Activated CD4-positive, alpha-beta T cell treated with anti-CD3 and anti-CD28 coated beads, Interleukin-2, amount 50 U/mL, for 4 hours (primary cell): ENCODE measurements around the gene EPHB3.

Experiments used
- DNase-seq, 2 experiments: peaks; one replicate each; pipeline ENCODE4 v3.0.0-alpha.2; 2020

The EPHB3 gene

GRCh38 chr3:184561061-184561912, at the start of gene EPHB3:
Gene EPHB3 (plus strand): TSS chr3:184561785. CDS start chr3:184562236, 451 bp downstream.
- DNase-seq, result peak; percentile 85 to 86

DNA sequence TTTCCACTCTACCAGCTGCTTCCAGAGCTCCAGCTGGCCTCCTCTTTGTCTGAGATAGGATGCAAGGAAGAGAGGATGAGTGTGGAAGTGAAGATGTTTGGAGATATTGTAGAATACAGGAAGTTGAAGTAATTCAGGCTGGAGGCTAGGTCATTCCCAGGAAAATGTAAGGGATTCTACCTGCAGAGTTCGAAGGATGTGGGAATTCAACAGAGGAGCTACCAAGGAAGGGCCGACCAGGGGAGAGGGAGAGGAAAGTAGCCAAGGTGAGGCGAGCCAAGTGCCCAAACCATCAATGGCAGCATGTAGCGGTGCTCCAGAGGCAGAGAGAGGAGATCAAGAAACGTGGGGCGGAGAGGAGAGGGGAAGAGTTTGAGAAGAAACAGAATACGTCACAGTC, 49.0 kb upstream of the EPHB3 start:
- no peak for DNase-seq

DNA sequence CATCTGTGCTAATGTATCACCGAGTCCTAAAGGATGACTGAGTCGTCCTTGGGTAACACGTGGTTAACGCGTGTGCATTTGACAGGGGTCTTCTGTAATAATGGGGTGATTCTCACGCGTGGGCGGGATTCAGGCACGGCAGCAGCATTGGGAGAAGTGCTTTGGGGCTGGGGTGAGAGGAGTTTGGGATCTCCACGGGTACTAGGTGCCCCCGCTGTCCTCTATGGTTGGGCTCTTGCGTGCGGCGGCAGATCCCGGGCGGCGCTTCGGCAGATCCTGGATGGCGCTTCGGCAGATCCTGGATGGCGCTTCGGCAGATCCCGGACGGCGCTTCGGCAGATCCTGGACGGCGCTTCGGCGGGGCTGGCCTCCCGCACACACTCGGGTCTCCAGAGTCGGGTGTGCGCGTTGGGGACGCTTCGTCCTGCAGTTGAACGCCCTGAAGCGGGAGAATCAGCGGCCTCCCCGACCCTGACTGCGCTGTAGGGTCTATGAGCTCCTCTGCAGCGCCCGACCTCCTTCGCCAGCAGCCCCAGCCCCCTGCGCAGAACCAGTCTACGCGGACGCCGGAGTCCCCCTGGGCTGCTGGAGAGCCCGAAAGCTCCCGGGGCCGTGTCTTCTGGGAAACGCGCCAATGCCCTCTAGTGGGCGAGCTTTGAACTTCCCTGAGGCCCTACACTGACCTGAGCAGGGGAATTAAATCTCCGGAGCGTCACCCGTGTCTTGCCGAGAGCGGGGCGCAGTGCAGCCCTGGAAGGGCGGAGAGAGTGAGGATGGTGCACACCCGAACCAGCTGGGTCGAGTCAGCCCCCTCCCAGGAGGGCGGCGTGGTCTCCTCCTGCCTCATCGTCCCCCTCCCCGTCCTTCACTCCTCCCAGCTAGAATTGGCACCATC, 48.1 kb upstream of the EPHB3 start:
- peak; percentile 78 to 80 for DNase-seq

- no peak for DNase-seq
Measured at GRCh38 chr3:184514171-184514490, 47.5 kb upstream of the EPHB3 start.

DNA sequence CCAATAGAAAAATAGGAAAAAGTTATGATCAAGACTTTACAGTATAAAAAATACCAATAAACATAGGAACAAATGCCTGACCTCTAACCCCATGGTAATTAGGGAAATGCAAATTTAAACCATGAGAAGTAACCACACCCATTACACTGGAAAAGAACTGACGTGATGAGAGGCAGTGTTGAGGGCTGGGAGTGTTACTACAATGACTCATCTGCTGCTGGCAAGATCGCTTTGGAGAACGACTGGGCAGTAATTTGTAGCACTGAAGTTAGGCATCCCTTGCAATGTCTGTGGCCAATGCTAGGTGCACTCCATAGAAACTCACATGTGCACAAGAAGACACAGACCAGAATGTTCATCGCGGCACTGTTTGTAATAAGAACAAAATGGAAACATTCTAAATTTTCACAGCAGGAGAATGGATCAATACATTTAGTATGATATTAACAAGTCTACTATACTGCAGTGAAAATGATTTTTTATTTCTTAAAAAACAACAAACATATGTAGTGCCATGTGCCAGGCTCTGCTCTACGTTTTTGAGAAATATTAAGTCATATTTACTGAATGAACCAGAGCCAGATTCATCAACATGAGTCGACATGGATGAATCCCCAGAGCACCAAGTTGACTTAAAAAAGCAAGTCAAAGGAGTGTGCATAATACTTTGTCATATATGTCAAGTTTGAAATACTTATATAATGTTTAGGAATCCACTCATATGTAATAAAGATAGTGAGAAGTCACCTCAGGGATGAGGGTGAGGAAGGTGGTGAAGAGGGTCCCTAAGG, 37.6 kb upstream of the EPHB3 start:
- DNase-seq, result no peak

- peak in 1 of 2 experiments; percentile 15 for DNase-seq
Measured at GRCh38 chr3:184524981-184525336, 36.6 kb upstream of the EPHB3 start.

DNA sequence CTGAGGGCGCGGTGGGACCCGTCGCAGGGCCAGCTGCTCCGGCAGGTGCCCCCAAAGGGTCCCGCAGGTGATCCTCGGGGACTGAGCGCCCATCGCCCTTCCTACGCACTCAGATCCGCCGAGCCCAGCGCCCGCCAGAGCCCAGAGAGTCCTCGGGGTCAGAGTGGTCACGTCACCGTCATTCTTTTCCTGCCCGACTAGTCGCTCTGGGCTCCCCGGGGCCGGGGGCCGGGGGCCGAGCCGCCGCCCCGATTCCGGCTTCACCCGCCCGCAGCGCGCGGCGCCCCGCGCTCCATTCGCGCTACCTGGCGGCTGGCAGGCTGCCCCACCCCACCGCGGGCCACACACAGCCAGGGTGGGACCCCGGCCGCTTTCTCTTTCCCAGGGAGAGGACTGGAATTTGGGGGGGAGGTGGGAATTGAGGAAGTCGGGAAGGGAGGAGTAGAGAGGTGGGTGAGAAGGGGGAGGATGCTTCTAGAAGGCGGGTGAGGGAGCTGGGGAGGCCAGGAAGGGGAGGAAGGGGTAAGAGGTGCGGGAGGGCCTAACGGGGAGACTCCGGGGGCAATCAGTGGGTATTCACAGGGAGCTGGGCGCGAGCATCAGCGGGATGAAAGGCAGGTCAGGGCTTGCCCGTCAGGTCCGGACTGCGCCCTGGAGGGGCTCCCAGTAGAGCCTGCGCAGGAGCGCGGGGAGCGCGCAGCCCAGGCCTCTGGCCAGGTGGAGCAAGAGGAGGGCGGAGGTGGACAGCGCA, 36.1 kb upstream of the EPHB3 start:
- no peak for DNase-seq

DNA sequence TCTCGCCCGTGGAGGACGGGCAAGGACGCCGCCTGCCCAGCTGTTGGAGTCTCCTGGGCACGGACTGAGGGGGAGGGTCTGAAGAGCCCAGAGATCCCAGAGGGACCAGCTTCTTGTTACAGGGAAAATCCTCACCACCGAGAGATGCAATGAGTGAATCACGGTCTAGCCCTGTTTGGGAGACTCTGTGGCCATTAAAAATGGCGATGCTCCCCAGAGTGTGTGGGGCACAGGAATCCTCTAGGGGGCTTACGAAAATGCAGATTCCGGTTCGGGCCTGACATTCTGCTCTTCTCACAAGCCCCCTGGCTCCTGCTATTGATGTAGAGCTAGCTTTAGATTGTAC, 35.5 kb upstream of the EPHB3 start:
- DNase-seq, result no peak

DNA sequence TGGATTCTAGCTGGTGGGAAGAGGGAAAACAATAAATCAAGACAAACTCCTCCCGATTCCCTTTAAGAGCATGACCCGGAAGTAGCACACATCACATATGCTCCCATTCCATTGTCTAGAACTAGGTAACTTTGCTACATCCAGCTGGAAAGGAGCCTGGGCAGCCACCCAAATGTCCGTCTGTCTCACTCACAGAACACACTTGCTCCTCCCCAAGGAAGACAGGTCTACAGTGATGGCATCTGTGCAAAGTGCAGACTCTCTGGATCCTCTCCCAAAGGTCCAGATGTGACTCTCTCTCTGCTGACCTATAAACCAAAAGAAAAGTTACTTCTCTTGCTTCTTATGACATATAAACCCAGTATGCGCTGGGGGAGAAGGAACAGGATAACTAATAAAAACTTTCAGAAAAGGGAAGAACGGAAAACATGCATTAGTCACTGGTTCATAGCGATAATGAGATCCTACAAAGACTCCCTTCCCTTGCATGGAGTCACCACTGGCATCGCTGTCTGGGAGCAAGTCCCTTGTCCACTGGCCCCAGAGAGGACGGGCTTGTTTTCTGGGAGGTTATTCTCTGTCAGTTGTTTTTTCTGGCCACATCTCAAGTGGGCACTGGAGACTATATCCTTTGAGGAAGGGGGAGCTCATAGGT, 29.8 kb upstream of the EPHB3 start:
- DNase-seq, result no peak

DNA sequence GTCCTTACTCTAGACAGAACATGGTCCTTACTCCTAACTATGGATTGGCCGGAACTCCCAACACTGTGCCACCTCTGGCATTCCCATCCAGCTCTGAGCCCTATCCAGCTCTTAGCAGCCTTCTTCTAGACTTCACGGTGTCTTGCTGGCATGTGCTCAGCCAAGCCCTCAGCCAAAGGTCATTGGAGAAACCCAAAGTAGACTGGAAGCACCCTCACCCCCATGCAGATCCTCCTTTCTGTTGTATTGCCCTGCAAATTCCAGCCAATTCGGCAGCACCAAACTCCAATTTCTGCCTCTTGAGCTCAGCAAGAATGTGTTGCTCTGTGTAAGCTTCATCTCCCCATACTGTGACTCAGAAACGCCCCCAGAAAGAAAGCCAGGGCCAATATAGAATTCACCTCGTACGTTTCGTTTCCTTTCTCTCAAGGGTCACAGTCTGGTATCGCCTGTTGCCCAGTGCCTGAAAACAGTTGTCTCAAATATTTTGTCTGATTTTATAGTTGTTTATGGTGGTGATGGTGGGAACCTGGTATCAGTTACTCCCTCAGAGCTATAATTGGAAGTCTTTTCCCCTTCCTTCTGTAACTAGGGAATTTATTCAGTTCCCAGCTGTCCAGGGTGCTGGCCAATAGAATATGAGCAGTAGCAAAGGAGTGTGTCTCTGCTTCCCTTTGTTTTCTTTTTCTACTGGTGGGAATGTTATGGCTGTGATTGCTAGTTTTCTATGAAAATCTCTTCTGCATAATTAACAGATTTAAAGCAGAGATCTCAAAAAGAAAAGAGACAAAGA, 28.4 kb upstream of the EPHB3 start:
- DNase-seq, result no peak

DNA sequence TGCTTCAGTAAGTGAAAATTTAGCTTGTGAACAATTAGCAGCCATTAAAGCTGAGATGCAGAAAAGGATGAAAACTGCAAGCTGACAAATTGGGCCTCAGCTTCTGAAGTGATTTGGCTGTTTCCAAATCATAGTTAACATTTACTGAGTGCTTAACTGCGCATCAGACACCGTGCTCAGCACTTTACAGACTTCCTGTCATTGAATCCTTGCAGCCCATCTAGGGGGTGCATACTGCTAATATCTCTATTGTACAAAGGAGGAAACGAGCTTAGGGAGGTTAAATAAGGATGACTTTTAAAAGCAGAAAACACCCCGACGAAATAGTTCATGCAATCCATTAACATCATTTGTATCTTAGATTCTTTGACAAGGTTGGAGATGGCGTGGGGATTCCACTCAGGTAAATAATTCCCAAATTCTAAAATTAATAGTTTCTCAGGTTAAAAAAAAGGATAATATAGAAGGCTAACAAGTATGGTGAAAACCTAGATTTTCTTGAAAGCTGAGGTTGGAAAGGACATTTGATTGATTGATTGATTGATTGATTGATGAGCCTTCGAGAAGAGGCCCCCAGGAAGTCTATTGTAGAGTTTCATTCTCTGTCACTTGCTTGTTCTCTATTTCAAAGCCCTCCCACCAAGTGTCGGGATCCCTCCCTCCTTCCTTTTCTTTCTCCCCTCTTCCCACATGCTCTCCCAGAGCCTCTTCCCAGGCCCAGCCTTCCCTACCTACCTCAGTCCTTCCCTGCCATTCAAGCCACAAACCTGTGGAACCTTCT, 23.5 kb upstream of the EPHB3 start:
- no peak for DNase-seq

- no peak for DNase-seq
Measured at GRCh38 chr3:184538666-184539431, 22.7 kb upstream of the EPHB3 start.

DNA sequence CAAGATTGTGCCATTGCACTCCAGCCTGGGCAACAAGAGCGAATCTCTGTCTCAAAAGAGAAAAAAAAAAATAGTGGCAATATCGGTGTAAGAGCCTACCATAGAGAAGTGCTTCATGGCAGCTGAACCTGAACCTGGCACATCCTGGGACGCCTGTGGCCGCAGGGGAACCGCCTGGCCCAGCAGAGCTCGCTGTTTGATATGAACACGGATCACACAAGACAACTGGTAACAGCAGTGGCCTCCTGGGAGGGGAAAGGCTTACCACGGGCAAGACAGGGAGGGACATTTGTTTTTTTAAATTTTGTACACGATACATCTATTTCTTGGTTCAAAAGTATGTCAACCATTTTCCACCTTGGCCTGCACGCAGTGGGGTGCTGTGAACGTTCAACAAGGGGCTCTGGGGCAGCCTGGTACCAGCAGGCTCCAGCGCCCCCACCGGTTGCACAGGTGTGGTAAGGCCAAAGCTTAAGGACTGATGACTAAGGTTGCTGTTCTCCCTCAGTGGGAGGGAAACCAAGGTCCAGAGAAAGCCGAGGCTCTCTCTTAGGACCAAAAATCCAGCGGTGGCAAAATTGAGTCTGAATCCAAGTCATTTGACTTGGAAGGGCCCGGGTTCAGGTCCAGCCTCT, 21.7 kb upstream of the EPHB3 start:
- no peak for DNase-seq

DNA sequence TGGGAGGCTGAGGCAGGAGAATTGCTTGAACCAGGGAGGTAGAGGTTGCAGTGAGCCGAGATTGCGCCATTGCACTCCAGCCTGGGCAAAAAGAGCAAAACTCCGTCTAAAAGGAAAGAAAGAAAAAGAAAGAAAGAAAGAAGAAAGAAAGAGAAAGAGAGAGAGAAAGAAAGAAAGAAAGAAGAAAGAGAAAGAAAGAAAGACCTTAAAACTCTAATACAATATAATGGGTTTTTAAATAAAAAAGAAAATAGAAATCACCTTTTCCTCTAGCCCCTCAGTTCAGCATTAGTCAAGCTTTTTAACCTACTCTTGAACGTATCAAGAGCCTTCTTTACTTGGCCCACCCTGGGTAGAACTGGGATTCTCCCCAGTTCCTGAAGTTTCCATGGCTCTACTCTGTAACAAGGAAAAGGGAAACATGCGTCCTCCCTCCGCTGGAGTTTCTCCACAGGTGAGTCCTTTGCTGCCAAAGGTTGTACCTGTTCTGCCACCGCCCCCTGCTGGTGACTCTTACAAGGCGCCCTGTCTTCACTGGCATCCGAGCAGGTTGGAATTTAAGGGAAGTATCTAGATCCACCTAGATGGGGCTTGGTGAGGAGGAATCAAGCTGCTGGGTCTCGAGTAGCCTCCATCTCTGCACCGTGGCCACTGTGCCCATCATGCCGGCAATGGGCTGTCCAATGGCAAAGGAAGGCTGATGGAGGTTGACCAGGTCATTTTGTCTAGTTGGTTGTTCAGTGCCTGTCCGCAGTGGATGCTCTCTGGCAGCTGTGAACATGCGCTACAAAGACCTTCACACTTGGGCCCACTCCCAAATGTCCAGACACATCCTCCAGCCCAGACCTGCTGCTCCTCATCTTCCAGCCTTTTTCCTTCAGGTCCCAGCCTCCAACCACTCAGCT, 20.6 kb upstream of the EPHB3 start:
- peak; percentile 74 to 79 for DNase-seq

DNA sequence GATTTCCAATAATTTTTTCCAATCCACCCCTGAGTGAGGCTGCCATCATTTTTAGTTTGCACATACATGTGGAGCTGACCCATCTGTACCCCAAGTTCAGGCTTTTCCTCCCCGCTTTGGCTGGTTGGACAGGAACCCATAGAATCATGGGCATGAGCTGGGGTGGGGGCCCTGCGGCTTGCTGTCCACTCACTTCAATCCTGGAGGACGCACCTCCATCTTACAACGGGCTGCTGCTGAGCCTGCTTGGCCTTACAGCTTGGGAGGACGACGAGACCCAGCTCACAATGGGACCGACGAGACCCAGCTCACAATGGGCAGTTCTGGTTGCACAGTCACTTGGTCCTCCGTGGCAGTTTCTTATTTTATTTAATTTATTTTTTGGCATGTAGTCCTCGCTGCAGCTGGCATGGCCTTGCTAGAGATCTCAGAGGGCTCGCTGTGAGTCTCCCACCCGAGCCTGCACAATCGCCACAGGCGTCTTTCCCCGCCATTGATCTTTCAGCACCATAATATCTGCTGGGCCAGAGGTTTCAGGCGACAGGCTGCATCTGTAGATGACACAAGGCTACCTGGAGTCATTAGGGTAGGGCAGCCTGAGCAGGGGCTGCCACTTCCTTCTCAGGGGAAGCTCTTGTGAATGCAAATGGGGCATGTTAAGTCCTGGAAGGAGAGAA, 19.6 kb upstream of the EPHB3 start:
- no peak for DNase-seq

- DNase-seq, result no peak
Measured at GRCh38 chr3:184542577-184542976, 19.0 kb upstream of the EPHB3 start.

- no peak for DNase-seq
Measured at GRCh38 chr3:184543256-184543655, 18.3 kb upstream of the EPHB3 start.
